Lower lobe of right lung (tissue), 2 donors: Measurements from ENCODE around the gene MUC20. TPM values are rescaled to one million over a fixed set of nuclear protein-coding genes. Genes with fewer than 3 reads are reported as not detected.
"Not testable (repeated sequence)": the region's sequence is repeated elsewhere in the genome, so short reads cannot be mapped to it uniquely, and the experiment has no call there.

ENCODE experiments used
- ATAC-seq, 2 donors: fragments of 200-7000 bp; cut with Tn5 transposase; one replicate each; pipeline ENCODE4 v1.9.1; 2020 to 2022; ENCODE audit warnings: mild to moderate bottlenecking in 2 of 2, moderate library complexity in 2 of 2
- DNase-seq: peaks from one replicate; pipeline ENCODE4 v3.0.0-alpha.2; 2020
- H3K27ac ChIP-seq: fragments of 200-600 bp; one replicate; pipeline ENCODE4 v1.8.0; 2022
- H3K27me3 ChIP-seq: fragments of 200-600 bp; one replicate; pipeline ENCODE4 v1.8.0; 2022; ENCODE audit warnings: low read depth
- H3K36me3 ChIP-seq: fragments of 200-600 bp; one replicate; pipeline ENCODE4 v1.8.0; 2022; ENCODE audit warnings: mild to moderate bottlenecking
- H3K4me1 ChIP-seq: fragments of 200-600 bp; one replicate; pipeline ENCODE4 v1.8.0; 2022
- H3K4me3 ChIP-seq: fragments of 200-600 bp; one replicate; pipeline ENCODE4 v1.8.0; 2022; ENCODE audit warnings: mild to moderate bottlenecking
- H3K9me3 ChIP-seq: fragments of 200-600 bp; one replicate; pipeline ENCODE4 v1.8.0; 2022
- intact Hi-C: fragments of 100-400 bp; cut with DNase I; formaldehyde crosslinking; loops from one replicate; pipeline ENCODE4 v1.11.0; 2022
- total RNA-seq: library from RNA; stranded (reverse); fragmentation: NEBNext Ultra II Directional; extraction: Animal tissue kit (Norgen Biotek cat#: 25700); gene quantifications from one replicate; pipeline ENCODE4 v1.2.1, GENCODE V29; 2021
- TF ChIP-seq, protein P1 (sequence below): fragments of 200-600 bp; IDR thresholded peaks from one replicate; pipeline ENCODE4 v1.8.0; 2022; ENCODE audit warnings: antibody characterized with exemption, mild to moderate bottlenecking
- donor health status: DM: no; HTN: yes; CAD: no; lungs with severe emphysema.

MUC20 gene
- total RNA-seq, 1 donor from 2014 or later = 14.3 TPM

DNA sequence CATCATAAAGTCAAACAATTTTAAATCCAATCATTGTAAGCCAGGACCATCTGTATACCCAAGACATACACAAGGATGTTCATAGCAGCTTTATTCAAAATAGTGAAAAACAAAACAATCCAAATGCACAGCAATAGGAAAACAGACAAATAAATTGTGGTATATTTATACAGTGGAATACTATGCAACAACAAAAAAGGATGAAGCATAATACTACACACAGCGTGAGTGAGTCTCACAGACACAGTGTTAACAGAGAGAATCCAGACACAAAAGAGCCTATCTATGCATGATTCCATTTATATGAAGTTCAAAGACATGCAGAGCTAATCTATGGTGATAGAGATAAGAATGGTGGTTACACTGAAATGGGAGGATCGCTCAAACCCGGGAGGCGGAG lies 5.6 kb upstream of the MUC20 start:
- no peak overlapping the region for H3K27ac ChIP-seq
- H3K27me3 ChIP-seq = no peaks in the 10 kb centered on the region
- no peak for DNase-seq
- no peaks in the 10 kb centered on the region for H3K4me1 ChIP-seq
- TF ChIP-seq, protein P1, sequence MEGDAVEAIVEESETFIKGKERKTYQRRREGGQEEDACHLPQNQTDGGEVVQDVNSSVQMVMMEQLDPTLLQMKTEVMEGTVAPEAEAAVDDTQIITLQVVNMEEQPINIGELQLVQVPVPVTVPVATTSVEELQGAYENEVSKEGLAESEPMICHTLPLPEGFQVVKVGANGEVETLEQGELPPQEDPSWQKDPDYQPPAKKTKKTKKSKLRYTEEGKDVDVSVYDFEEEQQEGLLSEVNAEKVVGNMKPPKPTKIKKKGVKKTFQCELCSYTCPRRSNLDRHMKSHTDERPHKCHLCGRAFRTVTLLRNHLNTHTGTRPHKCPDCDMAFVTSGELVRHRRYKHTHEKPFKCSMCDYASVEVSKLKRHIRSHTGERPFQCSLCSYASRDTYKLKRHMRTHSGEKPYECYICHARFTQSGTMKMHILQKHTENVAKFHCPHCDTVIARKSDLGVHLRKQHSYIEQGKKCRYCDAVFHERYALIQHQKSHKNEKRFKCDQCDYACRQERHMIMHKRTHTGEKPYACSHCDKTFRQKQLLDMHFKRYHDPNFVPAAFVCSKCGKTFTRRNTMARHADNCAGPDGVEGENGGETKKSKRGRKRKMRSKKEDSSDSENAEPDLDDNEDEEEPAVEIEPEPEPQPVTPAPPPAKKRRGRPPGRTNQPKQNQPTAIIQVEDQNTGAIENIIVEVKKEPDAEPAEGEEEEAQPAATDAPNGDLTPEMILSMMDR = no peak
- H3K9me3 ChIP-seq = no peaks in the 10 kb centered on the region
- intact Hi-C loops = no loop called here
- H3K4me3 ChIP-seq = no peak overlapping the region
- H3K36me3 ChIP-seq = peaks cover 28% of the 10 kb centered on the region
- no peak for ATAC-seq

DNA sequence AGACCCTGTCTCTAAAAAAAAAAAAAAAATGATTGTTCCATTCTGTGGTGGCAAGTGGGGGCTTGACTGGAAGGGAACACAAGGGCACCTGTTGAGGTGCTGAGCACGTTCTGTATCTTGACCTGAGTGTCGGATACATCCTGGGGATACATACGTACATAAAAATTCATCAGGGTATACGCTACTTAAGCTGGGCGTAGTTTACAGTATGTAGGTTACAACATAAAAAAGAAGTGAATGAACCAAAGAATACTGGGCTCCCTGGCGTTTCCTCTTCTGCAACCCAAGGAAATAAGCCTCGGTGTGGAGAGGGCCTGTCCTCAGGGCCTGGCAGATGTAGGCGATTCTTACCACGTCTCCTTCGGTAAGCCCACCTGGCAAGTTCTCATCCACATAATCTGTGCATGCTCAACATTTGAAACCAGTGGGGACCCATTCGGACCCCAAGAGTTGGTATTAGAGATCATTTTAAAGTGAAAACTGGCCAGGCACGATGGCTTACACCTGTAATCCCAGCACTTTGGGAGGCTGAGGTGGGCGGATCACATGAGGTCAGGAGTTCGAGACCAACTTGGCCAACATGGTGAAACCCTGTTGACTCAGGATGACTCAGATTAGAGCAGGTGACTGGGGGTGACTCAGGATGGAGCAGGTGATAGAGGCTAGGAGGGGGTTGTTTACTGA lies 5.1 kb upstream of the MUC20 start:
- Histone ChIP-seq H3K9me3 (no peaks in the 10 kb centered on the region), H3K27ac (no peak overlapping the region), H3K27me3 (no peaks in the 10 kb centered on the region), H3K36me3 (peaks cover 28% of the 10 kb centered on the region), H3K4me3 (no peak overlapping the region), H3K4me1 (no peaks in the 10 kb centered on the region)
- ATAC-seq (peak in 1 of 2 donors; percentile 49), DNase-seq (no peak)
- TF ChIP-seq, protein P1 = no peak
- intact Hi-C loops = no loop called here

DNA sequence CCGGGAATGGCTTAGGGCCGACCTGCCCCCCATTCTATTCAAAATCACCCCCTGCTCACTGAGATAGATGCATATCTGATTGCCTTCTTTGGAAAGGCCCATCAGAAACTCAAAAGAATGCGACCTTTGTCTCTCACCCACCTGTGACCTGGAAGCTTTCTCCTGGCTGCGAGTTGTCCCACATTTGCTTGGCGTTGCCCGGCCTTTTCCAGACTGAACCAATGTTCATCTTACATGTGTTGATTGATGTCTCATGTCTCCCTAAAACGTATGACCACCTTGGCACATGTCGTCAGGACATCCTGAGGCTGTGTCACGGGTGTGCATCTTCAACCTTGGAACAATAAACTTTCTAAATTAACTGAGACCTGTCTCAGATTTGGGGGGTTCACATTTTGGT lies 3.4 kb upstream of the MUC20 start:
- no peak overlapping the region for H3K27ac ChIP-seq
- no peaks in the 10 kb centered on the region for H3K9me3 ChIP-seq
- DNase-seq (no peak), ATAC-seq (no peak)
- no peaks in the 10 kb centered on the region for H3K4me1 ChIP-seq
- H3K27me3 ChIP-seq = no peaks in the 10 kb centered on the region
- intact Hi-C loops = no loop called here
- TF ChIP-seq, protein P1 = no peak
- H3K4me3 ChIP-seq = no peak overlapping the region
- H3K36me3 ChIP-seq = peaks cover 16% of the 10 kb centered on the region

DNA sequence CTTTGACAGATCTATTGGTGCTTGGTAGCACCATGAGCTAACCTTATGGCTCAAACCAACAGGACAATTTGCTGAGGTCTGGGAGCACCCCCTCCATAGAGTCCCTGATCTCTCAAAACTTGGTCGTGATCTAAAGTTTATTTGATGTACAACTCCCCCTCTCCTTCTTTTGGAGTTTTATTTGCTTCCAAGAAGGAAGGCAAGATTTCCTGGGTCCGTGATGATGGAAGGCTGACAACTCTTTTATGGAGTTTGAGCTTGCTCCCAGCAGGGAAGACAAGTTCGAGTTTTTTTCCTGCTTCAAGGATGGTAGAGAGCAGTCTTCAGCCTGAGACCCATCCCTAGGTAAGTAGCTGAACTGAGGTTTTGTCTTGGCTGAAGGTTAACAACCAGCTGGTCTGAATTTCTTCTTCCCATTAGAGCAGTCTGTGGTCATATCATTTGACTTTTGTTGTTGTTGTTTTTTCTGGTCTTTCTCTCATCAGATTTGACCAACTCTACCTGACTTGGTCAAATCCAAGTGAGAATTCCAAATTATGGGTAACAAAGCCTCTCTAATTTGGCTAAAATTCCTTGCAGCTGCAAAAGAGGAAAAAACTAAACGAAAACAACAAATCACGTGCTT lies 2.8 kb upstream of the MUC20 start:
- Histone ChIP-seq H3K36me3 (peaks cover 16% of the 10 kb centered on the region), H3K4me3 (no peak overlapping the region), H3K4me1 (no peaks in the 10 kb centered on the region), H3K27me3 (no peaks in the 10 kb centered on the region), H3K9me3 (no peaks in the 10 kb centered on the region), H3K27ac (no peak overlapping the region)
- intact Hi-C loops = no loop called here
- TF ChIP-seq, protein P1 = no peak
- DNase-seq = peak; percentile 0
- no peak for ATAC-seq

DNA sequence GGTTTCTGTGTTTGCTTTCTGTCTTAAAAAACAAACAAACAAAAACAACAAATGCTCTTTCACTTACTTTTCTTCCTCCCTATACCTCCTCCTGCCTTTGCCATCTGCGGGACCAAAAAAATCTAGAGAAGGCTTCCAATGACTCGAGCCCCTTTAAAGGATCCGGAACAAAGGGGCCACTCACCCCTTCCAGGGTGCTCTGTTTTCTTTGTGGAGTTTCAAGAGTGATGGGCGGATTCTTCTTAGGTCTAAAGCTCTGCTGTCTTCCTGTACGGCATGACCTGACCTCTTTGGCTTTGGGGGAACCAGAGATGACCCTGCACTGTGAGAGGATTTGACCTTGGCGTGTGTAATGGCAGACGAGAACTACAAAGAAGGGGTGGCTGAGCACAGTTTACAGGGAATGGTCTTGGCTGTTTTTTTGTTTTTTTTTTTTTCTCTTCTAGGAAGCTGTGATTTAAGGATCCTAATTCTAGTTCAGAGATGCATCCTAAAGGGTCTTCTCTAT lies 2.2 kb upstream of the MUC20 start:
- ATAC-seq = no peak
- no peaks in the 10 kb centered on the region for H3K4me1 ChIP-seq
- H3K9me3 ChIP-seq = no peaks in the 10 kb centered on the region
- H3K27ac ChIP-seq = no peak overlapping the region
- H3K36me3 ChIP-seq = peaks cover 16% of the 10 kb centered on the region
- TF ChIP-seq, protein P1 = no peak
- intact Hi-C loops = no loop called here
- no peaks in the 10 kb centered on the region for H3K27me3 ChIP-seq
- DNase-seq = peak; percentile 4
- no peak overlapping the region for H3K4me3 ChIP-seq

DNA sequence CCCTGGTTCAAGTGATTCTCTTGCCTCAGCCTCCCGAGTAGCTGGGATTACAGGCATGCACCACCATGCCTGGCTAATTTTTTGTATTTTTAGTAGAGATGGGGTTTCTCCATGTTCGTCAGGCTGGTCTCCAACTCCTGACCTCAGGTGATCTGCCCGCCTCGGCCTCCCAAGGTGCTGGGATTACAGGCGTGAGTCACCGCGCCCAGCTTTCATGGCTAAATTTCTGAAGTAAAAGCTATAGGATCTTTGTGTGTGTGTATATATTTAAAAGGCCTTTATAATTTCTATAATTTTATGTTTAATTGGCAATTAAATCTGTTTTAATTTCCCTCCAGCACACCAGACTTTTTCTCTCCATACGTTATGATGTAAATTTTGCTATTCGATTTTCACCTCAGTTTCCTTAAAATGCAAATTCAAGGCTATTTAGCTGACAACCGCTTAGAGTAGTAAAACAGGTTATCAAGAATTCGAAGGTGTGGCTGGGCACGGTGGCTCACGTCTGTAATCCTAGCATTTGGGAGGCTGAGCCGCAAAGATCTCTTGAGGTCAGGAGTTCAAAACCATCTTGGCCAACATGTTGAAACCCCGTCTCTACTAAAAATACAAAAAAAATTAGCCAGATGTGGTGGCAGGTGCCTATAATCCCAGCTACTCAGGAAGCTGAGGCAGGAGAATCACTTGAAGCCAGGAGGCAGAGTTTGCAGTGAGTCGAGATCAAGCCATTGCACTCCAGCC lies 1.1 kb upstream of the MUC20 start:
- H3K9me3 ChIP-seq, H3K4me1 ChIP-seq, ATAC-seq, H3K4me3 ChIP-seq, H3K27me3 ChIP-seq, H3K27ac ChIP-seq, intact Hi-C loops: not testable (repeated sequence)
- peaks cover 12% of the 10 kb centered on the region for H3K36me3 ChIP-seq
- peak; percentile 32 for DNase-seq

DNA sequence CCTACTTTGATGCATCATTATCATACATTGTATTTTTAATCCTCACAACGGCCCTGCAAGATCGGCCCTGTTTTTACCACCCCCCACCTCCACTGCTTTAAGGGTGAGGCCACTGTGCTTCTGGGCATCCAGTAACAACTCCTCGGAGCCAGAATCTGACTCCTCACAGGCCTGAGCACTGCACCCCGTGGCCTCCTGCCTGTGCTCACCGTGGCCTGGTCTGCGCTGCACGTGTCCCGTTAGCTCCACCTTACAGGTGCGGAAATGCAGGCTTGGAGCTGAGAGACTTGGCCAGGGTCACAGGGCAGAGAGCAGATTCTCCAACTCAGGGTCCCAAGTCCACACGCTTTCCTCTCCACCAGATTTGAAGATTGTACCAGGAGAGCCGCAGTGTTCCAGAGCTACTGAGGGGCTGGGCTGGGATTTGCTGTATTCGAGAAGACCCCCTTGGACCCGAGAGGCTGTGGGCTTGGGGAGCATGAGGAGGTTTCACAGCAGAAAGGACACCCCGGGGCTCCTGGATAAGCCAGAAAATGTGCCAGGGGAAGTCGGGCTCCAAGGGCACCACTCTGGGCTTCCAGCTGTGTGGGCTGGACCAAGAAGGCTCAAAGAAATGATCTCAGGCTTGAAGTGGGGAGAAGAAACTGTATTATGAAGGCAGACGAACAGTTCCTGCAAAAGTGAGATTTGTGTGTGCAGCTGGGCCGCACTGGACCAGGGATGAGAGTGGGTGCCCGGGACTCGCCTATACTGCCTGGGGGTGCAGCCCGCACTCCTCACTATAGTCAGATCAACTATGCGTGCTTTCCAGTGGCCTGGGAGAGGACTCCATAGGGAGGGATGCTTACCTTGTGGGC lies 1.6 kb downstream of the MUC20 start:
- H3K27ac ChIP-seq, H3K4me1 ChIP-seq, H3K27me3 ChIP-seq, H3K9me3 ChIP-seq, intact Hi-C loops, H3K4me3 ChIP-seq, ATAC-seq, H3K36me3 ChIP-seq: not testable (repeated sequence)
- peak; percentile 11 for DNase-seq

DNA sequence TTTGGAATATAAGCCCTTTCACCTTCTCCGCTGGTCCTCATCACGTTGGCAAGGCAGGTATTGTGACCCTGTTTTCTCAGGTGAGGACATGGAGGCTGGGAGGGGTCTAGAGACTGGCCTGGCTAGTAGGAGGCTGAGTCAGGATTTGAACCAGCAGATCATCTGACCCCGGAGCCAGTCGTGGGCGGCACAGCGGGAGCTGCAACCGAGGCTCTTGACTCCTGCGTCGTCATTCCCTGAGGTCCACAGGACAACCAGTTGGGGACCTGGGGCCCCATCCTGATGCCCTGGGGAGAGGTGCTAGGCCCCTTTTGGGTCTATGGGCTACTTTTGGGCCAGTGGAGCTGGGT lies 2.2 kb downstream of the MUC20 start:
- H3K36me3 ChIP-seq, H3K9me3 ChIP-seq, H3K27me3 ChIP-seq, H3K4me3 ChIP-seq, ATAC-seq, intact Hi-C loops, DNase-seq, H3K4me1 ChIP-seq, H3K27ac ChIP-seq: not testable (repeated sequence)
